GM18517 (cell line): ENCODE results near the gene PRKAA2.
"Not testable (repeated sequence)": the region's sequence is repeated elsewhere in the genome, so short reads cannot be mapped to it uniquely, and the experiment has no call there.

Experiments
- ATAC-seq: cut with Tn5 transposase; IDR thresholded peaks from one replicate; pipeline ENCODE4 v1.9.1; 2021; ENCODE audit warnings: mild to moderate bottlenecking, moderate library complexity; ENCODE audit not compliant: unreplicated experiment

PRKAA2 gene

DNA sequence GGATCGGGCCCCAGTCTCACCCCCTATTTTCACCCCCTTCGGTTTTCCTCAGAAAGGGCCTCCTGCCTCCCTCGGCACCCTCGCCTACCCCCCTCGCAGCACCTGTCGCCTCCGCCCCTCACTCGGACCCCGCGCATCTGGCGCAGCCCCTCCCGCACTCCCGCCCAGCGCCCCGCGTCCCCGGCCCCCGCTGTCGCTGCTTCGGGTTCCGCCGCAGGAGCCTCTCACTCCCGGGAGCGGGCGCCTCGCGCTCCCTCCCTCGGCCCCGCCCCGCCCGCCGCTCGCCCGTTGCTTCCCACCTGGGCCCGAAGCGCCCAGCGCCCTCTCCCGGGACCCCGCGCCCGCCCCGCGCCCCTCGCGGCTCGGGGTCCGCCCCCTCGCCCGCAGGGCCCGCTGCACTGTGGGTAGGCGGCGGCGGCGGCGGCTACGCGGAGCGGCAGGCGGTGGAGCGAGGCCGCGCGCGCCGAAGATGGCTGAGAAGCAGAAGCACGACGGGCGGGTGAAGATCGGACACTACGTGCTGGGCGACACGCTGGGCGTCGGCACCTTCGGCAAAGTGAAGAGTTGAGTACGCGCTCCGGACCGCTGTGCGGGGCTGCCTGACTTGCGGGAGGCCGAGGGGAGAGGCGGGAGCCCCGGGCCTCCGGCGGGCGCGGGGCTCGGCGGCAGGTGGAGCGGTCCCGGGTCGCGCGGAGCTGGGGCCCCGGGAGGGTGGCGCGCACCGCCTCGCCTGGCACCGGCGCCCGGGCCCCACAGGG, at the start of gene PRKAA2:
TSS of gene PRKAA2 (plus strand) at position 396 of the 758 bp plus-strand sequence. CDS start at position 470, 74 bp downstream.
- no peak for ATAC-seq

- not testable (repeated sequence) for ATAC-seq
These were observed 49.5 kb upstream of the PRKAA2 start for GRCh38 chr1:56595397-56596191.

- ATAC-seq: not testable (repeated sequence)
These were observed 35.0 kb upstream of the PRKAA2 start for GRCh38 chr1:56610097-56610496.

GRCh38 chr1:56610770-56611169, 34.3 kb upstream of the PRKAA2 start:
- ATAC-seq: not testable (repeated sequence)

GRCh38 chr1:56617141-56617540, 28.0 kb upstream of the PRKAA2 start:
- no peak for ATAC-seq

- ATAC-seq: no peak
These were observed 19.2 kb upstream of the PRKAA2 start for GRCh38 chr1:56625819-56626440.

GRCh38 chr1:56626546-56626945, 18.6 kb upstream of the PRKAA2 start:
- ATAC-seq: no peak

GRCh38 chr1:56627019-56627635, 18.0 kb upstream of the PRKAA2 start:
- ATAC-seq: no peak

DNA sequence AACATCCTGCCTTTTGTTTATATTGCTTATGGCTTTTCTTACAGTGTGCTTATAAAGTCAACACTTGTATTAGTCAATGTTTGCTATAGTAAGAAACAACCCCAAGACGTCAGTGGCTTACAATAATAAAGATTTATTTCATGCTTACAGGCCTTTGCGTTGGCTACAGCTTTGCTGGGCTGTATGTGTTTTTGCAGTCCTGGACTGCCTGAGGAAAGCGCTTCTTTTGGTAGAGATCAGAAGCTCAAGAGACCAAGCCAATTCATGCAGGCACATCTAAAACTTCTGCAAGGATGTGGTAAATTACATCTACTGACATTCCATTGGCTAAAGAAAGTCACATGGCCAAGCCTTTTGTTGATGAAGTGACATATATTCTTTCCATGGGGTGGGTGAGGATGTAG, 17.5 kb upstream of the PRKAA2 start:
- no peak for ATAC-seq

- ATAC-seq: no peak
These were observed 14.3 kb upstream of the PRKAA2 start for GRCh38 chr1:56630786-56631185.

- ATAC-seq: no peak
These were observed 13.2 kb upstream of the PRKAA2 start for GRCh38 chr1:56631901-56632300.

DNA sequence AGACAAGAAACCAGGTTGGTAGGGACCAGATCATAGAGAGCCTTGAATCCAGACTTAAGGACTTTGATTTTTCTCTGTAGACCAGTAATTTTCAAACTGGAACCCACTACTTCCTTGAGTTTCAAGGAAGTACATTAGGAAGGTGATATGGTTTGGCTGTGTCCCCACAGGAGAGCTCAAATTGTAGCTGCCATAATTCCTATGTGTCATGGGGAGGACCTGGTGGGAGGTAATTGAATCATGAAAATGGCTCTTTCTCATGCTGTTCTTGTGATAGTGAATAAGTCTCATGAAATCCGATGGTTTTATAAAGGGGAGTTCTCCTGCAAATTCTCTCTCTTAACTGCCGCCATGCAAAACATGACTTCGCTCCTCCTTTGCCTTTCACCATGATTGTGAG, 10.1 kb upstream of the PRKAA2 start:
- ATAC-seq: no peak

DNA sequence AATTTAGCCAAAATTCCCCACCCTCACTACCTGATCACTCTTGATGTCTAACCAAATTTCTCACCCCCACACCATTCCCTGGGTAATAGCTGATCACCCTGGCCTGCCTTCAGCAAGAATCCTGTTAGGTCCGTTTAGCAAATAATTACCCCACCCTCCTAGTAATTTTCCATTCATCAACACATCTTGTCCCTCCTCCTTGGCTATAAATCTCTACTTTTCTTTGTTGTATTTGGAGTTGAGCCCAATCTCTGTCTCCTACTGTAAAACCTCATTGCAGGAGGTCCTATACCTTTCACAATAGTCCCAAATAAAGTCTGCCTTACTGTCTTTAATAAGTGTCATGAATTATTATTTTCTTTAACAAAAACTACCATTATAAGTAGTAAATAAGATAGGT, 6.9 kb upstream of the PRKAA2 start:
- ATAC-seq: no peak

DNA sequence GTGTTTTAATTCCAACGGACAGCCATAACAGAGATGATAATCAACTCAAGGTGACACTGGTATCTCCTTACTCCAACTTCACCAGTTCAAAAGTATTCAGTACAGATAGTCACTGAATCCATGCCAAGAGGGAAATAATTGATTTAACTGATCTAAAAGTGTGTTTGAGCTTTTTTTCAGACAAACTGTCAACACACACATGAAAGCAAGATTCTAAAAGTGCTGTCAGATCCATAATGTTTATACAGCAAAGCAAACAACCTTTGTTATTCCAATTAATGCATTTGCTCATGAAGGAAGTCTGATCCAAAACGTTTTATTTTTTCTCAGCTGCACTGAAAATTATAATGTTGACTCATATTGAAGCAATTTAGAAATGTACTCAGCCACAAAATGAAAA, 5.9 kb upstream of the PRKAA2 start:
- ATAC-seq: no peak

DNA sequence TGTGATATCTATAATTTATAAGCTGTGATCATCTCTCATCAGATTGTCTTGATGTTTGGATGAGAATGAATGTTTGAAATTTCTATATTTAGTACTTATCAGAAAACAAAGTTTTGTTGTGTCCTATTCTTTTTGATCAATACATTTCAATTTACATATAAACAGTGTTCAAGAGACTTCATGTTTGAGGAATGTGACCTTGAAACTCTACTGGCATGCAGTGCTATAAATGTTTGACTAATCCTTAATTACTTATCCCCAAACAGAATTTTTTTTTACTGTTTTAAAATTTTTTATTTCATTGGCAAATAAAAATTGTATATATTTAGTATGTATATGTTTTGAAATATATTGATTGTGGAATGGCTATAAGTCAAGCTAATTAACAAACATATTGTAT, 1.5 kb upstream of the PRKAA2 start:
- no peak for ATAC-seq

- ATAC-seq: no peak
These were observed 823 bp upstream of the PRKAA2 start for GRCh38 chr1:56644064-56644918.

DNA sequence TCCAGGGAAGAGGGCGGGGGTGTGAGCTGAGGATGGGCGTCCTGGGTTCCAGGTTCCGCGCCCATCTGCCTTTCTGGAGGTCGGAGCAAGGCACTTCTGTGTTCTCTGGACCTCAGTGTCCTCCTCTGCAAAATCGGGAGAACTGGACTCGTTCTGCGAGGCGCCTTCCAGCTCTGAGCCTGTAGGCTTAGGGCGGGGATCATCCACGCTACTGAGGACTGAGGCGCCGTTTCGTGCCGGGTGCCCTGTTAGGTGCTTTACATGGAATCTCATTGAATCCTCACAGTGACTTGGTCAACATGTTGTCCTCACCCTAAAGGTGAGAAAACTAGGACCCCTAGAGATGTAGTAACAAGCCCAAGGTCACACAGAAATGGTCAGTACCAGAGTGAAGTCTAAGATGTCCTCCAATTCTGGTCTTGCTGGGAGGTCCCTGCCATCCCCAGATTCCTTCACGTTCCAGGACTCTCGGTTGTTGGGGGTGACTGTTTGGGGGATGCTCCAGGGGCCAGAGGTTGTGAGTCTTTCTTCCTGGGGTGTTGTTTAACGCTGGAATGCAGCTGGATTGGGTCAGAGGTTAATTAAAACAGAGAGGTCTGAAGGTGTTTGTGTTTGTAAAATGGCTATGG, 677 bp downstream of the PRKAA2 start:
- no peak for ATAC-seq

GRCh38 chr1:56646611-56647010, 1.5 kb downstream of the PRKAA2 start:
- ATAC-seq: no peak

DNA sequence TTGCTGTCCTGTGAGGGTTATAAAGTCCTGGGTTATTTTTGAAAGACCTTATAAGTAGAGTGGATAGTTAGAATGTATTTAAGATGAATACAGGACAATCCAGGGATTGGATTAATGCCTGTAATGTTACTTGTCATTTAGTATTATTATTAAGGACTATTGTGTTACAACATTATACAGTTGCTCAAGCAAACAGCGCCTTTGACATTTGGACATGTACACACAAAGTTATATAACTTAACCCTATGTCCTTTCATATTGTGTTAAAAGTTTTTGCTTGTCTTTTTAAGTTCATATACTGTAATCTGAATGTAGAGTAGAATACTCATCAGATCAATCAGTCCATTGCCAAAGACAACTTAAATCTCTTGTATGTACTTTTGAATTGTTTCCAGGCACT, 2.0 kb downstream of the PRKAA2 start:
- ATAC-seq: no peak

DNA sequence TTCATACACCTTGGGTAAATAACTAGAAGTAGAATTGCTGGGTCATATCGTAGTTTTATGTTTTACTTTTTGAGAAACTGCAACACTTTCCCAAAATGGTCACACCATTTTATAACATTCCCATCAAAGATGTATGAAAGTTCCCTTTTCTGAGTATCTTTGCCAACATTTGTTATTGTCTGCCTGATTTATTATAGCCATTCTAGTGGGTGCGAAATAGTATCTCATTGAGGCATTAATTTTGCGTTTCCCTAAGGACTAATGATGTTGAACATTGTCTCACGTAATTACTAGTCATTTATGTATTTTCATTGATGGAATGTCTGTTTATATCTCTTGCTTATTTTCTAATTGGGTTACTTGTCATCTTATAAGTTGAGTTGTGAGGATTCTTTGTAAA, 3.4 kb downstream of the PRKAA2 start:
- no peak for ATAC-seq
